Upper lobe of left lung (tissue), 6 donors: ENCODE measurements around the gene SERPINB8. TPM values are rescaled to one million over a fixed set of nuclear protein-coding genes. Genes with fewer than 3 reads are reported as not detected.
A peak's percentile ranks its signal among the peaks of the same experiment; 100 is the strongest.

Source experiments
- ATAC-seq, 2 donors: fragments of 200-7000 bp; cut with Tn5 transposase; one replicate each; pipeline ENCODE4 v1.9.1; 2022; ENCODE audit warnings: mild to moderate bottlenecking in 2 of 2, moderate library complexity in 2 of 2; ENCODE audit not compliant: low FRiP score in 2 of 2
- DNase-seq, 2 donors: peaks; one replicate each; pipeline ENCODE4 v3.0.0-alpha.2; 2019 to 2020
- H3K27ac ChIP-seq, 4 donors: fragments of 200-600 bp; sonication (generic); one replicate each; pipeline ENCODE4 v1.5.1; 2016 to 2019
- H3K27me3 ChIP-seq, 4 donors: fragments of 200-600 bp; sonication (generic); one replicate each; pipeline ENCODE4 v1.5.1; 2017 to 2019
- H3K36me3 ChIP-seq, 4 donors: fragments of 200-600 bp; sonication (generic); one replicate each; pipeline ENCODE4 v1.5.1; 2016 to 2019
- H3K4me1 ChIP-seq, 4 donors: fragments of 200-600 bp; sonication (generic); one replicate each; pipeline ENCODE4 v1.5.1; 2018 to 2019
- H3K4me3 ChIP-seq, 4 donors: fragments of 200-600 bp; sonication (generic); one replicate each; pipeline ENCODE4 v1.5.1; 2017 to 2019; ENCODE audit warnings: mild to moderate bottlenecking in 2 of 4, moderate library complexity in 1 of 4
- H3K9me3 ChIP-seq, 4 donors: fragments of 200-600 bp; sonication (generic); one replicate each; pipeline ENCODE4 v1.5.1; 2018 to 2019
- EP300 ChIP-seq, 4 donors: sonication (generic); formaldehyde crosslinking; IDR thresholded peaks; one replicate each; pipeline ENCODE4 v1.5.1; 2017; ENCODE audit warnings: antibody characterized with exemption in 4 of 4, control low read depth in 2 of 4
- POLR2A ChIP-seq, 4 donors: fragments of 450-650 bp; IDR thresholded peaks; one replicate each; pipeline ENCODE4 v1.5.1; 2016 to 2017; ENCODE audit warnings: antibody characterized with exemption in 4 of 4, mild to moderate bottlenecking in 2 of 4
- POLR2AphosphoS5 ChIP-seq, 2 donors: sonication (generic); formaldehyde crosslinking; IDR thresholded peaks; one replicate each; pipeline ENCODE4 v1.5.1; 2017; ENCODE audit warnings: antibody characterized with exemption in 2 of 2
- WGBS, 2 donors: methylation state at CpG; one replicate each; pipeline ENCODE4 v1.1.5; 2017 to 2018; 5-methylcytosine and 5-hydroxymethylcytosine counted together
- total RNA-seq, 6 donors: library from RNA; depleted of rRNA in 4 of 6; stranded (reverse); fragments of >200 nt in 4 of 6; gene quantifications; one replicate each; pipeline versions ENCODE4 v1.1.0 to v1.2.1, GENCODE V29; 2016 to 2021
- TF ChIP-seq, protein P1 (sequence below), 6 experiments: fragments of 450-650 bp in 4 of 6; fragments of 200-600 bp in 2 of 6; sonication (generic) in 2 of 6; IDR thresholded peaks; one replicate each; pipeline ENCODE4 v1.5.1; 2016 to 2019; ENCODE audit warnings: antibody characterized with exemption in 6 of 6
- donor health status: DM: no; HTN: no; CAD: no; lungs with moderate emphysema.
- donor health status: DM: no; HTN: yes; CAD: no; lungs with severe emphysema.

SERPINB8 gene
- total RNA-seq, 6 donors from 2014 or later, result 8.4 to 33.7 (median 22.4) TPM

DNA sequence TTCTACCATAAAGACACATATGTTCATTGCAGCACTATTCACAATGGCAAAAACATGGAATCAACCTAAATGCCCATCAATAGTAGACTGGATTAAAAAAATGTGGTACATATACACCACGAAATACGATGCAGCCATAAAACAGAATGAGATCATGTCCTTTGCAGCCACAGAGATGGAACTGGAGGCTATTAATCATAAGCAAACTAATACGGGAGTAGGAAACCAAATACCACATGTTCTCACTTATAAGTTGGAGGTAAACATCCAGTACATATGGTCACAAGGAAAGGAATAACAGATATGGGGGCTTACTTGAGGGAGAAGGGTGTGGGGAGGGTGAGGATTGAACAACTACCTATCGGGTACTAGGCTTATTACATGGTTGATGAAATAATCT is 13.1 kb upstream of the SERPINB8 start:
- 63 to 65% methylated on average over 4 of the region's 4 CpGs for WGBS, 2 donors
- Histone ChIP-seq H3K9me3 (no peaks in the 10 kb centered on the region), H3K27ac (no peak overlapping the region), H3K4me3 (no peak overlapping the region), H3K36me3 (no peaks in the 10 kb centered on the region), H3K27me3 (no peaks in the 10 kb centered on the region), H3K4me1 (no peaks in the 10 kb centered on the region)
- DNase-seq, result no peak
- no peak for ATAC-seq
- TF ChIP-seq POLR2A (IDR thresholded peaks at IDR 0.05), result no peak
- TF ChIP-seq, protein P1, sequence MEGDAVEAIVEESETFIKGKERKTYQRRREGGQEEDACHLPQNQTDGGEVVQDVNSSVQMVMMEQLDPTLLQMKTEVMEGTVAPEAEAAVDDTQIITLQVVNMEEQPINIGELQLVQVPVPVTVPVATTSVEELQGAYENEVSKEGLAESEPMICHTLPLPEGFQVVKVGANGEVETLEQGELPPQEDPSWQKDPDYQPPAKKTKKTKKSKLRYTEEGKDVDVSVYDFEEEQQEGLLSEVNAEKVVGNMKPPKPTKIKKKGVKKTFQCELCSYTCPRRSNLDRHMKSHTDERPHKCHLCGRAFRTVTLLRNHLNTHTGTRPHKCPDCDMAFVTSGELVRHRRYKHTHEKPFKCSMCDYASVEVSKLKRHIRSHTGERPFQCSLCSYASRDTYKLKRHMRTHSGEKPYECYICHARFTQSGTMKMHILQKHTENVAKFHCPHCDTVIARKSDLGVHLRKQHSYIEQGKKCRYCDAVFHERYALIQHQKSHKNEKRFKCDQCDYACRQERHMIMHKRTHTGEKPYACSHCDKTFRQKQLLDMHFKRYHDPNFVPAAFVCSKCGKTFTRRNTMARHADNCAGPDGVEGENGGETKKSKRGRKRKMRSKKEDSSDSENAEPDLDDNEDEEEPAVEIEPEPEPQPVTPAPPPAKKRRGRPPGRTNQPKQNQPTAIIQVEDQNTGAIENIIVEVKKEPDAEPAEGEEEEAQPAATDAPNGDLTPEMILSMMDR (IDR thresholded peaks at IDR 0.05), result no peak
- no peak for TF ChIP-seq POLR2AphosphoS5 (IDR thresholded peaks at IDR 0.05)
- TF ChIP-seq EP300 (IDR thresholded peaks at IDR 0.05), result no peak

DNA sequence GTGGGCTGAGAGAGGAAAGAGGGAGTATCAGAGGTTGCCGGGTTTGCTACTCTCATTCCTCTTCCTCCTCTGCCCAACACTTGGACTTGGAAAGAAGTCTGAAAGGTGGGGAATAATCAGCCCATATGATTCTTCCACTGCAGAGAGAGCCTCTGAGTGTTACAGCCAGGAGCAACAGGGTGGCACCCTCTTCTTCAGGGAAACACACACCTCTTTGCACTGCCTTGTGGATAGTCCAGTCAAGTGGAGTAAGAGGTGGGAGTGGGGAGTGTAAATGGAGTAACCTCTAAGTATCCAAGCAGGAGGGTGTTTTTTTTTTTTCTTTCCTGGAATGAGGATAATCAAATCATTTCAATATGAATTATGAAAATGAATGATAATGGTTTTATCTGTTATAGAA is 9.0 kb upstream of the SERPINB8 start:
- Histone ChIP-seq H3K4me1 (no peaks in the 10 kb centered on the region), H3K4me3 (no peak overlapping the region), H3K9me3 (no peaks in the 10 kb centered on the region), H3K36me3 (no peaks in the 10 kb centered on the region), H3K27me3 (no peaks in the 10 kb centered on the region), H3K27ac (no peak overlapping the region)
- DNase-seq, result no peak
- 71% methylated on average over 1 of the region's 1 CpG for WGBS, 2 donors
- TF ChIP-seq POLR2A (IDR thresholded peaks at IDR 0.05), result no peak
- no peak for ATAC-seq

DNA sequence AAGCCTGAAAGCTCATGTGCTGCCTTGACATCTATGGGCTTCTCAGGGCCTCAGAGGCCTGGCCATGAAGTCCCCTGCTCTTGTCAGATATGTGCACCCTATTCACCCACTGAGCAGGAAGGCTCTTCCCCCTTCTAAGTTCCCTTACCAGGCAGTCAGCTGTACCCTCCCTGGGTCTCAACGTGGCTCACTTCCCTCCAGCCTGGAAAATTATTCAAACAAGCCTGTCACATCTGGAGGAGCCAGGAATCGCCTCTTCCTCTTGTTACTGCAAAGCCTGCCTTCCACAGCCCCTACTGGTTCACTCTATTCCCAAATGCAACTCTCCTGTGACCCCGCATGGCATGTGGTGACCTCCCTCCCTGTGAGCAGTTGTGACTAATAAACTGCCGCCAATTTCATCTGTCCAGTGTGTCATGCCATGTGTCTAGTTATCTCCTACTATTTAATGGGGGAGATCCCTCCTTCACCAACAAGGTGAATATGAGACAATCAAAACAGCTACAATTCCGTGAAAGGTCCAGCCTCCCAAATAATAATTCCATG is 8.4 kb upstream of the SERPINB8 start:
- ATAC-seq (peak; percentile 30 to 53), DNase-seq (no peak)
- TF ChIP-seq, protein P1 (IDR thresholded peaks at IDR 0.05), result no peak
- TF ChIP-seq POLR2A (IDR thresholded peaks at IDR 0.05), result no peak
- 62 to 71% methylated on average over 5 of the region's 5 CpGs for WGBS, 2 donors
- no peaks in the 10 kb centered on the region for H3K27me3 ChIP-seq
- no peaks in the 10 kb centered on the region for H3K36me3 ChIP-seq
- H3K4me1 ChIP-seq, result no peaks in the 10 kb centered on the region
- H3K9me3 ChIP-seq, result no peaks in the 10 kb centered on the region
- no peak overlapping the region for H3K27ac ChIP-seq
- H3K4me3 ChIP-seq, result no peak overlapping the region

DNA sequence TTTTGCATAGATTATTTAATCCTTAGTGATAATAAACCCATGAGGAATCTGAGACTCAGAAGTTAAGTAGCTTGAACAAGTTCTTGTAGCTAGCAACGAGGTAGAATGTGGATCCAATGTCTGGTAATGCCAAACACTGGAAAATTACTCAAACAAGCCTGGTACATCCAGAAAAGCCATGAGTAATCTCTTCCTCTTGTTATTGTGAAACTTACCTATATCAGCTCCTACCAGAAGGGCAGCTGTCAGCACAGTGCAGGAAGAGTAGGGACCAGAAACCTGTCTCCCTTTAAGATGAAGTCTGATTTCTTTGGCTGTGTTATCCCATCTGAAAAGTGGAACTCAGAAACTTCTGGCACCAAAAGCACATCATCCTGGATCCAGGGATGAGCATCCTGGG is 7.7 kb upstream of the SERPINB8 start:
- Histone ChIP-seq H3K9me3 (no peaks in the 10 kb centered on the region), H3K4me3 (no peak overlapping the region), H3K27me3 (no peaks in the 10 kb centered on the region), H3K27ac (no peak overlapping the region), H3K36me3 (no peaks in the 10 kb centered on the region), H3K4me1 (no peaks in the 10 kb centered on the region)
- WGBS, 2 donors, result 27 to 33% methylated on average over 1 of the region's 1 CpG
- TF ChIP-seq POLR2AphosphoS5 (IDR thresholded peaks at IDR 0.05) (no peak), EP300 (IDR thresholded peaks at IDR 0.05) (no peak), POLR2A (IDR thresholded peaks at IDR 0.05) (no peak)
- TF ChIP-seq, protein P1 (IDR thresholded peaks at IDR 0.05), result no peak
- no peak for DNase-seq
- ATAC-seq, result no peak

DNA sequence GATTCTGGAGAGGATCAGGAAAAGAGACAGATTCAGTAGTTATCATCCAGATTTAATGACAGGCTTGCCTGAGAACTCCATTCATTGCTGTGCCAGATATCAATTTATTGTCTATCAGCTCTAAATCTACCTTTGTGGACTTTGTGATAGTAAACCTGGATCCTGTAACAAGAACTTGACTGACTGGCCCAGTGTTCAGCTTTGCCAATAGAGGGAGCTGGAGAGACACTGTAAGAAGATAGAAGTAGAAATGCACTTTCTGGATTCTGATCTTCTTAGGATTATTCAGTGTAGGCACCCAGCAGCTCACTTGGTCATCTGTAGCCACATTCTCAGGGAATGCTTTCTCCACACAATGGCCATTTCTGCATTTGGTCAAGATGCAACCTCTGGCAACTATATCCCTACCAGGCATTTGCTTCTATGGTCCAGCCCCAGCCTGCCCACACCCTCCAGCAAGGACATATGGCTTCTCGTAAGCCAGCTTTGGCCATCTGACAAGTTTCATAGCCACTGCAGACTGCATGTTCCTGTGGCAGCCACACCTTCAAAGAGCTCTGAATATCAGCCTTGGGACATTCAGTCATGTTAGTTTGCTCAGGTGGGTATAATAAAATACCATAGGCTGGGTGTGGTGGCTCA is 6.1 kb upstream of the SERPINB8 start:
- no peaks in the 10 kb centered on the region for H3K27me3 ChIP-seq
- H3K9me3 ChIP-seq, result no peaks in the 10 kb centered on the region
- no peaks in the 10 kb centered on the region for H3K4me1 ChIP-seq
- H3K36me3 ChIP-seq, result no peaks in the 10 kb centered on the region
- DNase-seq (peak in 1 of 2 donors; percentile 42), ATAC-seq (peak; percentile 79 to 88)
- TF ChIP-seq POLR2A (IDR thresholded peaks at IDR 0.05), result no peak
- TF ChIP-seq, protein P1 (IDR thresholded peaks at IDR 0.05), result peak; percentile 54 to 82 (median 68)
- H3K4me3 ChIP-seq, result no peak overlapping the region
- no peak overlapping the region for H3K27ac ChIP-seq
- WGBS, 2 donors, result 53 to 56% methylated on average over 1 of the region's 1 CpG
